ENCODE results near the gene CLDN10.

The CLDN10 gene, protein sequence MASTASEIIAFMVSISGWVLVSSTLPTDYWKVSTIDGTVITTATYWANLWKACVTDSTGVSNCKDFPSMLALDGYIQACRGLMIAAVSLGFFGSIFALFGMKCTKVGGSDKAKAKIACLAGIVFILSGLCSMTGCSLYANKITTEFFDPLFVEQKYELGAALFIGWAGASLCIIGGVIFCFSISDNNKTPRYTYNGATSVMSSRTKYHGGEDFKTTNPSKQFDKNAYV

DNA sequence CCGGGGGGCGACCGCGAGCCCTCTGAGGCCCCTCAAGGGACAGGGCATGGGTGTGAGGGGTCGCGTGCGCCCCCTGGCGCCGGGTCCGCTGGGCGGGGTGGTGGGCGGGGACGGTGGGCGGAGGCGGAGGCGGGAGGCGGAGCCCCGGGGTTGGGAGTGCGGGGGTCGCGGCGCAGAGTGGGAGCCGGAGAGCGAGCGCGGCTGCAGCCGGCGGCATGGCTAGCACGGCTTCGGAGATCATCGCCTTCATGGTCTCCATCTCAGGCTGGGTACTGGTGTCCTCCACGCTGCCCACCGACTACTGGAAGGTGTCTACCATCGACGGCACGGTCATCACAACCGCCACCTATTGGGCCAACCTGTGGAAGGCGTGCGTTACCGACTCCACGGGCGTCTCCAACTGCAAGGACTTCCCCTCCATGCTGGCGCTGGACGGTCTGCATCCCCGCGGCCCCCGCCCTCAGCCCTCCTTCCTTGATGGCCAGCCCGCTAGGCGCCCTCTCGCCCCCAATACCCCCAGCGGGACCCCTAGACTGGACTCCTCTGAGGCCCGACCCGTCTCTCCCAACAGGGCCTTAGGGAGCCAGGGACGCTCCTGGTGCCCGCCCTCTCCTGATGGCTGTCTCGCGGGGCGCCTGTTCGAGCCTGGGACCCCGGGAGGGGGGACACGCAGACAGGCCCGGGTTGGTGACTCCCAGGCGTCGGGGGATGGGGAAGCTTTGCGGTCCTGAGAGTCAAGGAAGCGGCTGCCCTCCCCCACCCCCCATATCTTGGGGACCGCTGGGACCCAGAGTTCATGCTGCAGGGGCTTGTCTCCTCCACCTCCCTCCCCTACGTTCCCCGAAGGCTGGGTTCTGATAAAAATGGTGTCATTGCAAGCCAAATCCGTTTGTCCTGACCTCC is at the start of gene CLDN10:
Gene CLDN10, plus strand, starts transcription at position 182 of the 903 bp plus-strand sequence. Its CDS starts 34 bp downstream, at position 216.
- DNase-seq (ENCODE audit: extremely low read depth, low read depth), result no peak
- TF ChIP-seq, protein P1, sequence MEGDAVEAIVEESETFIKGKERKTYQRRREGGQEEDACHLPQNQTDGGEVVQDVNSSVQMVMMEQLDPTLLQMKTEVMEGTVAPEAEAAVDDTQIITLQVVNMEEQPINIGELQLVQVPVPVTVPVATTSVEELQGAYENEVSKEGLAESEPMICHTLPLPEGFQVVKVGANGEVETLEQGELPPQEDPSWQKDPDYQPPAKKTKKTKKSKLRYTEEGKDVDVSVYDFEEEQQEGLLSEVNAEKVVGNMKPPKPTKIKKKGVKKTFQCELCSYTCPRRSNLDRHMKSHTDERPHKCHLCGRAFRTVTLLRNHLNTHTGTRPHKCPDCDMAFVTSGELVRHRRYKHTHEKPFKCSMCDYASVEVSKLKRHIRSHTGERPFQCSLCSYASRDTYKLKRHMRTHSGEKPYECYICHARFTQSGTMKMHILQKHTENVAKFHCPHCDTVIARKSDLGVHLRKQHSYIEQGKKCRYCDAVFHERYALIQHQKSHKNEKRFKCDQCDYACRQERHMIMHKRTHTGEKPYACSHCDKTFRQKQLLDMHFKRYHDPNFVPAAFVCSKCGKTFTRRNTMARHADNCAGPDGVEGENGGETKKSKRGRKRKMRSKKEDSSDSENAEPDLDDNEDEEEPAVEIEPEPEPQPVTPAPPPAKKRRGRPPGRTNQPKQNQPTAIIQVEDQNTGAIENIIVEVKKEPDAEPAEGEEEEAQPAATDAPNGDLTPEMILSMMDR (IDR thresholded peaks at IDR 0.05; ENCODE audit: low read depth, low read length), result no peak

DNA sequence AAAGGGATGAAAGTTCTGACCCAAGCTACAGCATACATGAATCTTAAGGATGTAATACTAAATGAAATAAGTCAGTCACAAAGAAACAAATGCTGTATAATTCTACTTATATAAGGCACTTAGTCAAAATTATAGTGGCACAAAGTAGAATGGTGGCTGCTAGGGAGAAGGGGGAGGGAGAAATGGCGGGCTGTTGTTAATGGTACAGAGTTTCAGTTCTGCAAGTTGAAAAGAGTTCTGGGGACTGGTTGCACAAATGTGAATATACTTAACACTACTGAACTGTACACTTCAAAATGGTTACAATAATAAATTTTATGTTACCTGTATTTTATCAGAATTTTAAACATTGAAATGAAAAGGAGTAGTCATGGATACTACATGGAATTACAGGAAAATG is 48.9 kb upstream of the CLDN10 start:
- no peak for DNase-seq (ENCODE audit: extremely low read depth, low read depth)
- TF ChIP-seq, protein P1 (IDR thresholded peaks at IDR 0.05; ENCODE audit: low read depth, low read length), result no peak

DNA sequence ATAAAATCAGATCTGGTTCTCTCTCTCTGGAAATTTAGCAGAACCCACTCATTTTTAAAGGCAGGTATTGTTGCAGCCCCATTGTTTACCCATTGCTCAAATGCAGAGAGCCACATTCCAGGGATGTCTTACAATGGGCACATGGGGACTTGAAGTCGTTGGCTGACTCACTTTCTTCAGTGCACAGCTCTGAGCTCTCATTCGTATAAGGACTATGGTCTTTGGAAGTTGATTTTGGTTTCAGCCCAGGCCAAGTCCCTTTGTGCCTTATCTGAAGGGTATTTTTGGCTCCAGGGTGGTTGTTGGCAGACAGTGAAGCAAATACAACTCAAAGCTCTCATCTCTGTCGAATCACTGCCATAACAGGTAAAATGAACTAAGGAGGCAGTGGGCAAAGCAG is 47.3 kb upstream of the CLDN10 start:
- TF ChIP-seq, protein P1 (IDR thresholded peaks at IDR 0.05; ENCODE audit: low read depth, low read length), result no peak
- DNase-seq (ENCODE audit: extremely low read depth, low read depth), result no peak

DNA sequence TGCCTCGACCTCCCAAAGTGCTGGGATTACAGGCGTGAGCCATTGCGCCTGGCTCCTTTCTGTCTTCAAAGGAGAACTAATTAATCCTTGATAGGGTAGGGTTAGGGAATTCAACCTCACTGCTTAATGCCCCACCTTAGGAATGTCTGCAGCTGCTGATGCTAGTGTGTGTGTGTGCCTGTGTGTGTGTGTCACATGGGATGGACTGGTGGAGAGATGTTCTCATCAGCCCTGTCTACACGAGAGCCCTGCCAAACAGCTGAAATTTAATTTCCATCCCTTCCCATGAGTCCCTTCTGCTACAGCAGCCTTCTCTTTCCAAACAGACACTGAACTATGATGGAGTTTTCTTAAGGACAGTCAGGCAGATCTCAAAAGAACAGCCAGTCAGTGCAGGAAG is 46.5 kb upstream of the CLDN10 start:
- TF ChIP-seq, protein P1 (IDR thresholded peaks at IDR 0.05; ENCODE audit: low read depth, low read length), result no peak
- DNase-seq (ENCODE audit: extremely low read depth, low read depth), result no peak

DNA sequence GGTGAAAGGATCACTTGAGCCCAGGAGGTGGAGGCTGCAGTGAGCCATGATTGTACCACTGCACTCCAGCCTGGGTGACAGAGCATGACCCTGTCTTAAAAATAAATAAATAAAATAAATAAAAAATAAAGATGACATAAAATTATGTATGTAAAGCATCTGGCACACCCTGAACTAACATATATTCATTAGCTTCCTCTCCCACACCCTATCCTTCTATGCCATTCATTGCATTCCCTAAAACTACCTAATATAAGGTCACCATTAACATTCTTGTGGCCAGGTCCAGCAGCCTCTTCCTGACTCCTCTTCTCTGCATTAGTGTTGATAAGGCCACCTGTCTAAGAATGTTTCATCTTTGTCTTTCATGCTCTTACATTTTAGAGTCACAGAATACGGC is 44.5 kb upstream of the CLDN10 start:
- TF ChIP-seq, protein P1 (IDR thresholded peaks at IDR 0.05; ENCODE audit: low read depth, low read length), result no peak
- DNase-seq (ENCODE audit: extremely low read depth, low read depth), result no peak

DNA sequence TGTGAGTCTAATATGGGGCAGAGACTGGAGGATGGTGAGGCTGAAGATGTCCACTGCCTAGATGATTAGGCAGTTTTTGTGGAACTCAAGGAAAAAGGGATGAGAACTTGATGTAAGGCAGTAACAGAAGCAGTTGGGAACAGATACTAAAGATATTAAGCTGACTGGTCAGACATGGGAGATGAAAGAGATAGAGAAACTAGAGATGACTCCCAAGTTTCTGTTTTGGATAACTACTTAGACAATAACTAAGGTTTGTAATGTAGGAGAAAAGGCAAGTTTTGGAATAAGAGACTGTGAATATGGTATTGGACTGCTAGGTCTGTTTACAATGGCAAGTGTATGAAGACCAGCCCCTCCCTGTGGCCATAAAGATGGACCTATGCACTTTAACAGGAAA is 43.5 kb upstream of the CLDN10 start:
- DNase-seq (ENCODE audit: extremely low read depth, low read depth), result no peak
- TF ChIP-seq, protein P1 (IDR thresholded peaks at IDR 0.05; ENCODE audit: low read depth, low read length), result no peak

Data from AG09319 (cell line).